Panc1 (cell line): ENCODE results near the gene CBX4. TPM values are rescaled to one million over a fixed set of nuclear protein-coding genes. Genes with fewer than 3 reads are reported as not detected.
A peak's percentile ranks its signal among the peaks of the same experiment; 100 is the strongest.
"Not testable (repeated sequence)": the region's sequence is repeated elsewhere in the genome, so short reads cannot be mapped to it uniquely, and the experiment has no call there.

Source experiments
- ATAC-seq: fragments of 200-7000 bp; cut with Tn5 transposase; 2 replicates; pipeline ENCODE4 v1.9.1; 2020; ENCODE audit warnings: mild to moderate bottlenecking, moderate library complexity
- BruUV-seq: library from RNA; stranded (reverse); fragments of 400-500 nt; replicated peaks from 2 replicates; lab custom pipeline; 2021; lab: Mats Ljungman, UMichigan
- CTCF ChIA-PET: fragments of 300-600 bp; sonication (Branson Sonifier 250); formaldehyde crosslinking; loops from one replicate; lab custom pipeline; 2022; ENCODE audit warnings: antibody characterized with exemption; lab: Charles Lee
- POLR2A ChIA-PET: fragments of 300-600 bp; sonication (Branson Sonifier 250); formaldehyde crosslinking; loops from one replicate; lab custom pipeline; 2022; ENCODE audit warnings: antibody characterized with exemption; lab: Charles Lee
- DNase-seq: peaks from one replicate; pipeline ENCODE4 v3.0.0-alpha.2; 2010; ENCODE audit warnings: low read depth, low spot score
- H3K27ac ChIP-seq: 2 replicates; pipeline ENCODE4 v1.5.1; 2011; ENCODE audit warnings: mild to moderate bottlenecking, low read length, inconsistent platforms
- H3K27me3 ChIP-seq: fragments of 200-500 bp; sonication (Bioruptor generic); 2 replicates; pipeline ENCODE4 v1.6.0; 2014; ENCODE audit warnings: low read length, inconsistent platforms; ENCODE audit not compliant: control insufficient read depth, insufficient read depth
- H3K36me3 ChIP-seq: fragments of 200-500 bp; sonication (Bioruptor generic); 2 replicates; pipeline ENCODE4 v1.5.1; 2014; ENCODE audit warnings: inconsistent platforms, mild to moderate bottlenecking, low read length, moderate library complexity; ENCODE audit not compliant: control insufficient read depth, insufficient read depth
- H3K4me1 ChIP-seq: 2 replicates; pipeline ENCODE4 v1.5.1; 2011; ENCODE audit warnings: inconsistent platforms, mild to moderate bottlenecking, low read length, moderate library complexity; ENCODE audit not compliant: control insufficient read depth, insufficient read depth
- H3K4me3 ChIP-seq, 2 experiments: 2 replicates each; pipeline ENCODE4 v1.5.1; 2011 to 2012; ENCODE audit warnings: low read depth in 2 of 2, low read length in 2 of 2, mild to moderate bottlenecking in 2 of 2, inconsistent platforms in 1 of 2, moderate library complexity in 1 of 2
- H3K9me3 ChIP-seq: fragments of 200-500 bp; sonication (Bioruptor generic); 2 replicates; pipeline ENCODE4 v1.5.1; 2014; ENCODE audit warnings: low read depth, mild to moderate bottlenecking, inconsistent platforms, low read length, moderate library complexity; ENCODE audit not compliant: control insufficient read depth, insufficient read depth
- CTCF ChIP-seq: fragments of 450-650 bp; IDR thresholded peaks from 2 replicates; pipeline ENCODE4 v1.5.1; 2017; ENCODE audit warnings: mild to moderate bottlenecking
- POLR2AphosphoS5 ChIP-seq: IDR thresholded peaks from 2 replicates; pipeline ENCODE4 v1.6.1; 2012; ENCODE audit warnings: mild to moderate bottlenecking, low read depth, low read length, moderate library complexity
- REST ChIP-seq, 2 experiments: IDR thresholded peaks; 2 replicates each; pipeline ENCODE4 v1.6.1; 2011 to 2012; ENCODE audit warnings: low read depth in 2 of 2, control low read depth in 1 of 2, low read length in 1 of 2, mild to moderate bottlenecking in 1 of 2, moderate library complexity in 1 of 2; ENCODE audit not compliant: insufficient read depth in 1 of 2
- SIN3A ChIP-seq: IDR thresholded peaks from 2 replicates; pipeline ENCODE4 v1.6.1; 2012; ENCODE audit warnings: low read depth, mild to moderate bottlenecking, low read length, moderate library complexity, borderline replicate concordance; ENCODE audit not compliant: insufficient read depth
- TCF7L2 ChIP-seq: IDR thresholded peaks from 2 replicates; pipeline ENCODE4 v1.6.1; 2011; ENCODE audit warnings: mild to moderate bottlenecking, low read depth, low read length, inconsistent platforms
- in situ Hi-C: cut with HindIII; loops from 2 replicates; pipeline ENCODE4 v1.10.0; 2016; ENCODE audit warnings: low sequenced_read_pairs, low pct_unique_long_range_greater_than_20kb
- intact Hi-C: fragments of 100-400 bp; cut with micrococcal nuclease; formaldehyde crosslinking; loops from one replicate; pipeline ENCODE4 v1.10.0; 2022; ENCODE audit not compliant: unreplicated experiment
- total RNA-seq: library from RNA; stranded (reverse); gene quantifications from one replicate; pipeline ENCODE4 v1.2.1, GENCODE V29; 2021; ENCODE audit not compliant: unreplicated experiment

Gene CBX4
- total RNA-seq, 1 experiment from 2014 or later: 48.6 TPM

- no peak for ATAC-seq
- no peaks in the 10 kb centered on the region for H3K36me3 ChIP-seq
Measured at GRCh38 chr17:79855331-79856124, 16.3 kb upstream of the CBX4 start.

GRCh38 chr17:79854080-79855060 is 15.1 kb upstream of the CBX4 start:
- no peak overlapping the region for H3K27ac ChIP-seq
- no peaks in the 10 kb centered on the region for H3K36me3 ChIP-seq
- H3K9me3 ChIP-seq: no peaks in the 10 kb centered on the region
- ATAC-seq (no peak), DNase-seq (no peak)
- POLR2A ChIA-PET: no interaction called here
- H3K4me3 ChIP-seq: no peak overlapping the region
- H3K27me3 ChIP-seq: no peaks in the 10 kb centered on the region
- intact Hi-C loops: no loop called here
- H3K4me1 ChIP-seq: no peaks in the 10 kb centered on the region
- no peak for TF ChIP-seq CTCF
- TF ChIP-seq POLR2AphosphoS5: no peak
- no peak for TF ChIP-seq TCF7L2
- TF ChIP-seq SIN3A: no peak
- no peak for TF ChIP-seq REST (IDR thresholded peaks at IDR 0.05; ENCODE audit: insufficient read depth in 1 of 2, low read depth in 2 of 2, low read length in 1 of 2)
- CTCF ChIA-PET: interaction anchor here (0.6 to 2.2 kb wide), 3 partner anchors 9 to 15 kb away, joined by 4 to 11 read pairs (median 10); partner anchors contain the start of gene CBX4
- in situ Hi-C loops: loop anchor here (25.0 kb wide), 1 partner anchor 133 kb away; no protein-coding TSS in a partner anchor
- BruUV-seq: no TSS peak

More at GRCh38 chr17:79855331-79856124, 16.3 kb upstream of the CBX4 start:
- POLR2A ChIA-PET: interaction anchor here (0.6 kb wide), 2 partner anchors 10 to 295 kb away, joined by 3 to 4 read pairs; no protein-coding TSS in a partner anchor
- no peaks in the 10 kb centered on the region for H3K9me3 ChIP-seq
- in situ Hi-C loops (loop anchor here (25.0 kb wide), 1 partner anchor 132 kb away; no protein-coding TSS in a partner anchor), intact Hi-C loops (no loop called here)
- H3K4me1 ChIP-seq: no peaks in the 10 kb centered on the region
- no TSS peak for BruUV-seq
- no peak for DNase-seq
- H3K27me3 ChIP-seq: no peaks in the 10 kb centered on the region
- TF ChIP-seq POLR2AphosphoS5: no peak
- H3K27ac ChIP-seq: no peak overlapping the region
- no peak overlapping the region for H3K4me3 ChIP-seq
- CTCF ChIA-PET: interaction anchor here (0.9 to 2.2 kb wide), 2 partner anchors 11 to 12 kb away, joined by 4 to 11 read pairs; no protein-coding TSS in a partner anchor

GRCh38 chr17:79853168-79853567 is 13.9 kb upstream of the CBX4 start:
- H3K9me3 ChIP-seq, H3K36me3 ChIP-seq, H3K27me3 ChIP-seq, ATAC-seq, DNase-seq, intact Hi-C loops, POLR2A ChIA-PET, BruUV-seq, H3K4me1 ChIP-seq: not testable (repeated sequence)
- peak overlapping the region; percentile 1 to 54; a peak in 3 of 4 replicates for H3K4me3 ChIP-seq
- CTCF ChIA-PET: interaction anchor here (1.0 kb wide), 1 partner anchor 8 kb away, joined by 3 read pairs; no protein-coding TSS in a partner anchor
- H3K27ac ChIP-seq: peak overlapping the region; percentile 11; the same call in 1 of the 2 replicates
- in situ Hi-C loops: loop anchor here (25.0 kb wide), 1 partner anchor 134 kb away; no protein-coding TSS in a partner anchor
